GM19452 (cell line): ENCODE results near the gene BRME1.

Experiments
- ATAC-seq: cut with Tn5 transposase; IDR thresholded peaks from one replicate; pipeline ENCODE4 v1.9.1; 2021; ENCODE audit not compliant: unreplicated experiment

BRME1 gene

DNA sequence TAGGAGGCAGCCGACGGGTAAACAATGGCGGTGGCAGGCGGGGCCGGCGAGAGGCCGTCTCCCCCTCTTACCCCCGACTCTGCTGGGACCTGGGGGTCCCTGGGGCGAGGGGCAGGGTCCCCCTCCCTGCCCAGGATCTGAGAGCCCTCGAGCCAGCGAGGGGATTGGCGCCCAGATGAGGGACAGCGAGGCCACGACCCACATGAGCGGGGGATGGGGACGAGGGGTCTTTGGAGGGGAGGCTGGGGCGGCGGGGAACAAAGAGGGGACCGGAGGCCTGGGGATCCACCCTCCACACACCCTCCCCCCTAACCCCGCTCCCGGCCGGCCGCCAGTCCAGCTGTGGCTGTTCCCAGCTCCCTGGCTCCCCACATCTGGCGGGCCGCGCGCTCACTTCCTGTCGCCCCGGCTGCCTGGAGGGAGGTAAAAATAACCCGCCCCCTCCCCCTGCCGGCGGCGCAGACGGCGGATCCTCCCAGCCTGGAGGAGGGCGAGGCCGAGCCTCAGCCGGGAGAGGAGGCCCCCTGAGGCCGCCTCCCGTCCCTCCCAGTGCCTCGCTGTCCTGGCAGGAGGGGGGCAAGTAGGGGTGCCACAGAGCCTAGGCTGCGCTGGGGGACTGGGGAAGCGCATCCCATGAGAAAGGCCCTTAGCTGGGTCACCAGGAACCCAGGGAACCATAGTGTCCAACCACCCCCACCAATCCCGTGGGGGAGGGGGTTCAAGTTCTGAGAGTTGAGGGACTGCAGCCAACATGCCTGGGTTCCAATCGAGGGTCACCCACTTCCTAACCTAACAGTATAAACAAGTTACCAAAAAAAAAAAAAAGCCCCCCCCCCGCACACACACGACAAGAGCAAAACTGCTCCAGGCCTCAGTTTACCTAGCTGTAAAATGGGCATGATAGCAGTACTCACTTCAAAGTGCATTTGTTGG lies 58.2 kb downstream of the BRME1 start:
- peak; percentile 7 for ATAC-seq

- peak; percentile 50 for ATAC-seq
Measured at GRCh38 chr19:13846557-13847406, 59.1 kb downstream of the BRME1 start.

GRCh38 chr19:13844130-13844631 lies 61.7 kb downstream of the BRME1 start:
- ATAC-seq = no peak

GRCh38 chr19:13843104-13843921 lies 62.6 kb downstream of the BRME1 start:
- no peak for ATAC-seq

DNA sequence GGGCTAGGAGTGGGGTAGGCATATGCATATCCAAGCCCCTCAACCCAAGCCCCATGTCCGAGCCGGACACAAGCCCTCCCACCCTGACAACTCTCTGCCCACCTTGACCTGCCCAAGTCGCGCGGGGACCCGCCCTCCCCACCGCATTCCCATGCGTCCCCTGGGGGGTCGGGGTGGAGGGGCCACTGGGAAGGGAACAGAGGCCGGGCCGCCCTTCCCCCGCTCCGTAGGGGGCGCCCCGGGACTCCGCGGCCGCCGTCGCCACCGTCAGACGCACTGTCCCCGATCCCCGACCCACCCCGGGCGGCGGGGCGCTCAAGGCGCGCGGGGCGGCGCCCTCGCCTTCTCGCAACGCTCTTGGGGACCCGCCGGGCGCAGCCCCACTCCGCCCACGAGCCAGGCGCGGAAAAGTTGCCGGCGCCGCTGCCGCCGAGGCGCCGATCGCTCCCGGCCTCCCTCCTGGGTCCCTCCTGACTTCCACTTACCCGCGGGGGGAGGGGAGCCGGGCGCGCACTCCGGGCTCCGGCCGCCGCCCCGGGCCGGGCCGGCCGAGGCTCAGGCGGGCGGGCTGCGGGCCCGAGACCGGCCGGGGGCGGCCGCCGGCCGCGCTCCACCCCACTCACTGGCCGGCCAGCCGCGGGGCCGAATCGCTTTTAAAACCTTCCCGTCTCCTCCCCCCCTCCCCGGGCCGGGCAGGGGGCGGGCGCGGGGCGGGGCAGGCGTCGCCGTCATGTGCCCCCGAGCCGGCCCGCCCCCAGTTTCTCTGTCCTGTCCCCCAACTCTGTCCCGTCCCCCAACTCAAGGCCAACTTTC lies 63.4 kb downstream of the BRME1 start:
- no peak for ATAC-seq

- no peak for ATAC-seq
Measured at GRCh38 chr19:13841962-13842290, 64.0 kb downstream of the BRME1 start.

- no peak for ATAC-seq
Measured at GRCh38 chr19:13841086-13841961, 64.6 kb downstream of the BRME1 start.

DNA sequence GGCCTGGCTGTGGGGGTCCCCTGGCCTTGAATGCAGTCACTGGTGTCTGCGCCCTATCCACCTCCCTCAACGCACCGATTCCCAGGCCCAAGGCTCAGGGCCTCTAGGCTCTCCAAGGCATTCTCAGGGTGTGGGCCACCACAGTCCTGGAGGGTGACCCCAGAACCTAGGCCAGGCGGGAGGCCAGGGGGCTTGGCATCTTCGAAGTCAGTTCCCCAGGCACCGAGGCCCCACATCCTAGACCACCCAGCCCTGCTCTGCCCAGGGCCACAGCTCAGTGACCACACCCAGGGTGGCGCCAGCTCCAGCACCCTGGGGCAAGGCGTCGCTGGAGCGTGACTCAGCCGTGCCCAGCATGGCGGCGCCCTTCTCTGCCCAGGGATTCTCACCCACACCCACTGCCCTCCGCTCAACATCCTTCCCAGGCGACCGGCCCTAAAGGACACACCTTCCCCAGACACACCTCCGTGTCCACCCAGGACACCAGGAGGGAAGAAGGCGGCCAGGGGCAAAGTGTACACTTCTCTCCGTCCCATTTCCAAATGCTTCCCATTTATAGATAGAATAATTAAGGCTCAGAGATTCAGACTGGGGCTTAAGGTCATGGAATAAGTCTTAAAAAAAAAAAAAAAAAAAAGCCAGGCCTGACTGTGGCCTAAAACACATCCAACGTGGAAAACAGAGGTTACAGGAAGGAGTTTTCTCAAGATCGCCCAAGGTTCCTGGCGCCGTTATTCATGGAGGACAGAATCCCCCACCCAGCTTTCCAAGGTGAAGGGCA lies 65.4 kb downstream of the BRME1 start:
- no peak for ATAC-seq

- no peak for ATAC-seq
Measured at GRCh38 chr19:13839938-13840304, 66.0 kb downstream of the BRME1 start.

DNA sequence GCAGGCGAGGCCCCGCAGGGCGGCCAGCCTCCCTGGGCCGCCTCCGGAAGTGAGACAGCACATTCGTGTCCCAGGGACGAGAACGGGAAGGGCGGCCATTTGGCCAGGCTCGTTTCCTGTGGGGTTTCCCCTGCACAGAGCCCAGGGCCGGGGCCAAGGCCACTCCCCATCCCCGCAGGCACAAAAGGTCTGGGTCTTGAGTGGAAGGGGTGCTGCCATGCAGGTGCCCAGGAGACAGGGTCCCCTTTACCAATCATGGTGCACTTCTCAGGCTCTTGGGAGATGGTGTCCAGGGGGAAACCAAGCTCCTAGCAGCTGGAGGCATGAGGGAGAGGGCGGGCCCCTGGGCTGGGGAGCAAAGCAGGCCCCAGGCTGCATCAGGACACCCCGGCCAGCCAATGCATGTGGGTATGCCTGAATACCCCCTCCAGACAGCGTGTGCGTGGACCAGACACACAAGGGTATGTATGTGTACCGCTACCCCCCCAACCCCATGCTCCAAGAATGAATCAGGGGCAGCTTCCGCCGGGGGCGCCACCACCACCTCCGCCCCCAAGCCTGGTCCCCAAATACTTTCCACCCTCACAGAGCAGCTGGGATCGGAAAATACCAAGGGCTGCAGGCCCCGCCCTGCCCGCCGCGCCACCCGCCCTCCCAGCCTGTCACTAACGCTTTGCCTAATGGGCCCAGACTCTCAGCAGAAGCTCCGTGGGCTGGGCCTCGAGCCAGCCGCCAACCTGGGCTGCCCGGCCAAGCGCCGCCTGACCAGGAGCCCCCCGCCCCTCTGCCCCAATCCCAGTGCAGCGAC lies 66.6 kb downstream of the BRME1 start:
- peak; percentile 40 for ATAC-seq

DNA sequence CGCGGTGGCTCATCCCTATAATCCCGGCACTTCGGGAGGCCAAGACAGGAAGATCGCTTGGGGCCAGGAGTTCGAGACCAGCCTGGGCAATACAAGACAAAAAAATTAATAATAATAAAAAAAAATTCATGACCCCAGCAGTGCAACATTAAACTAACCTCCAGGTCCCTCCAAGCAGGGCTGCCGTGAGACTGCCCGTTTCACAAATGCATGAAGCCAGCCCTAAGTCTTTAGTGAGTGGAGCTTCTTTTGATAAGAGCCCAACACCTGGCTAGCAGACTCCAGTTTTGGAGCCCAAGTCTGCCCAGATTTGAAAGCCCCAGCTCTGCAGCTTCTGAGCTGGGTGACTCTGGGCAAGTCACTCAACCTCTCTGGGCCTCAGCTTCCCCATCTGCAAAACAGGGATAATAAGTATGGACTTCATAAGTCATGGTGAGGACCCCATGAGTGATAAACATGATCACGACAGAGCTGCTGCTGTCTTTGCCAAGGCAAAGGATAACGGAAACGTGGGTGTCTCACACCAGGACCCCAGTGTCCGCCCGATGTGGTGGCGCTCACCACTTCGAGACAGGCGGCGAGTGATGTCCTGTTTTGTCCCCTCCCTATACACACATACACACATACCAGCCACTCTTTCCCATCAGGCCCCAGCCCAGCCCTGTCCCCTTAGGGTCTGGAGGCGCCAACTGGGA lies 67.3 kb downstream of the BRME1 start:
- no peak for ATAC-seq

GRCh38 chr19:13835791-13836723 lies 69.9 kb downstream of the BRME1 start:
- ATAC-seq = no peak

- no peak for ATAC-seq
Measured at GRCh38 chr19:13834244-13835069, 71.5 kb downstream of the BRME1 start.

GRCh38 chr19:13833330-13834243 lies 72.3 kb downstream of the BRME1 start:
- peak; percentile 63 for ATAC-seq
